ENCODE measurements around the gene RPL35. TPM values are rescaled to one million over a fixed set of nuclear protein-coding genes. Genes with fewer than 3 reads are reported as not detected.

The RPL35 gene
- total and polyA plus RNA-seq, 2 of the 8 experiments (the other 6 are each of a cell fraction or from before 2014, with no cell fraction given) = 1,831 to 2,448 TPM

GRCh38 chr9:124820698-124821623 lies 40.8 kb downstream of the RPL35 start:
- Histone ChIP-seq H3K79me2 (ENCODE audit: control insufficient read depth in 1 of 2, insufficient read depth in 2 of 2, low read length in 2 of 2) (no peaks in the 10 kb centered on the region), H3K23ac (ENCODE audit: insufficient read length) (no peak overlapping the region), H3K4me2 (ENCODE audit: insufficient read depth in 1 of 2, low read depth in 2 of 2, low read length in 2 of 2) (no peak overlapping the region), H2BK5ac (ENCODE audit: low read depth, low read length) (no peak overlapping the region), H3K9ac (replicated peaks in 1 of 4; ENCODE audit: extremely low read depth in 1 of 4, low read depth in 3 of 4, low read length in 3 of 4) (no peak overlapping the region), H2BK20ac (ENCODE audit: low read length) (no peak overlapping the region), H4K5ac (ENCODE audit: insufficient read length, low read depth, low read length) (no peak overlapping the region), H2BK15ac (ENCODE audit: low read length) (no peak overlapping the region), H3K27me3 (replicated peaks in 1 of 4; ENCODE audit: control insufficient read depth in 3 of 4, extremely low read depth in 1 of 4, insufficient read depth in 3 of 4, low read length in 3 of 4) (no peaks in the 10 kb centered on the region), H4K8ac (ENCODE audit: extremely low read depth, insufficient read depth, low read length) (no peak overlapping the region), H2BK120ac (replicated peaks; ENCODE audit: low read depth, low read length) (no peak overlapping the region), H3K9me3 (ENCODE audit: insufficient read depth in 2 of 2, low read depth in 1 of 2, low read length in 1 of 2) (no peaks in the 10 kb centered on the region), H3K14ac (ENCODE audit: insufficient read length) (no peak overlapping the region), H3K36me3 (ENCODE audit: control insufficient read depth in 2 of 4, insufficient read depth in 4 of 4, low read length in 3 of 4) (no peaks in the 10 kb centered on the region), H2AFZ (ENCODE audit: low read length) (no peak overlapping the region), H4K20me1 (replicated peaks in 1 of 2; ENCODE audit: control insufficient read depth in 1 of 2, insufficient read depth in 2 of 2, low read length in 2 of 2) (no peaks in the 10 kb centered on the region), H3K79me1 (ENCODE audit: low read depth, low read length) (no peaks in the 10 kb centered on the region), H3K23me2 (ENCODE audit: low read depth, low read length) (no peaks in the 10 kb centered on the region), H3K4me1 (replicated peaks in 1 of 4; ENCODE audit: control insufficient read depth in 3 of 4, insufficient read depth in 4 of 4, low read length in 3 of 4) (peaks cover 0 to 3% (median 1%) of the 10 kb centered on the region in 4 experiments; a peak in 5 of 7 replicates), H3K18ac (ENCODE audit: extremely low read depth, low read length) (no peak overlapping the region), H2BK12ac (ENCODE audit: low read depth, low read length) (no peak overlapping the region), H3K4ac (replicated peaks; ENCODE audit: insufficient read length, low read depth, low read length) (no peak overlapping the region), H2AK5ac (ENCODE audit: low read depth, low read length) (no peak overlapping the region), H3K27ac (ENCODE audit: low read depth, low read length) (no peak overlapping the region), H3K56ac (replicated peaks; ENCODE audit: insufficient read length, low read depth, low read length) (no peak overlapping the region), H3K4me3 (ENCODE audit: extremely low read depth in 1 of 4, insufficient read depth in 2 of 4, low read depth in 3 of 4, low read length in 4 of 4) (no peak overlapping the region), H4K91ac (replicated peaks; ENCODE audit: insufficient read length, low read length) (no peak overlapping the region)
- no peak for DNase-seq (ENCODE audit: low read depth in 1 of 2, low spot score in 2 of 2)
- WGBS, 2 experiments (ENCODE audit: extremely low coverage in 1 of 2, insufficient coverage in 1 of 2, insufficient read length in 1 of 2, insufficient replicate concordance in 2 of 2, low coverage in 1 of 2, low lambda C conversion rate in 2 of 2, missing lambda C conversion rate in 1 of 2) = 86% methylated on average over 12 of the region's 12 CpGs; no CpG with 5 or more reads in 1 of the 2 experiments
- TF ChIP-seq TEAD4 (IDR thresholded peaks at IDR 0.05; ENCODE audit: low read depth, low read length) = peak; percentile 63; the same call in 1 of the 2 replicates
- no peak for TF ChIP-seq ZNF274 (IDR thresholded peaks at IDR 0.05; ENCODE audit: borderline replicate concordance, extremely low read depth, low read length)
- no peak for TF ChIP-seq RBBP5 (IDR thresholded peaks at IDR 0.05; ENCODE audit: borderline replicate concordance, low read depth, low read length)
- TF ChIP-seq SIX5 (IDR thresholded peaks at IDR 0.05; ENCODE audit: low read depth, low read length) = no peak
- no peak for TF ChIP-seq BACH1 (IDR thresholded peaks at IDR 0.05; ENCODE audit: low read length)
- CTCF ChIA-PET (ENCODE audit: partially characterized antibody) = interaction anchor here (0.7 to 65.2 kb wide), 4 partner anchors 25 to 43 kb away, joined by 3 to 1529 read pairs (median 14); partner anchors contain the start of genes ARPC5L, RPL35 and WDR38
- FAIRE-seq = no peak
- POLR2A ChIA-PET (ENCODE audit: partially characterized antibody) = interaction anchor here (0.6 to 1.2 kb wide), 7 partner anchors 12 to 50 kb away, joined by 3 to 4 read pairs (median 3); partner anchors contain the start of gene NR6A1
